BJ (cell line): ENCODE data around the gene C2CD4B. TPM values are rescaled to one million over a fixed set of nuclear protein-coding genes. Genes with fewer than 3 reads are reported as not detected.

Experiments
- CTCF ChIA-PET: fragments of 350-600 bp; formaldehyde crosslinking; extraction: SDS; loops from one replicate; lab custom pipeline; 2021; ENCODE audit warnings: antibody characterized with exemption, inconsistent platforms; lab: Yijun Ruan, JAX
- POLR2A ChIA-PET: fragments of 300-600 bp; sonication (Branson Sonifier 250); formaldehyde crosslinking; extraction: SDS; loops from one replicate; lab custom pipeline; 2021; ENCODE audit warnings: antibody characterized with exemption; lab: Charles Lee
- DNase-seq: peaks from one replicate; pipeline ENCODE4 v3.0.0-alpha.2; 2011; ENCODE audit warnings: low read depth
- H3K27me3 ChIP-seq: 2 replicates; pipeline ENCODE4 v1.6.0; 2011; ENCODE audit warnings: low read length; ENCODE audit not compliant: control insufficient read depth, insufficient read depth
- H3K36me3 ChIP-seq: 2 replicates; pipeline ENCODE4 v1.5.1; 2011; ENCODE audit warnings: low read length; ENCODE audit not compliant: control insufficient read depth, insufficient read depth
- H3K4me3 ChIP-seq: 2 replicates; pipeline ENCODE4 v1.5.1; 2011; ENCODE audit warnings: low read depth, mild to moderate bottlenecking, control low read depth, low read length
- polyA plus RNA-seq: library from polyadenylated mRNA; depleted of rRNA; stranded (reverse); fragments of >200 nt; gene quantifications from 2 replicates; pipeline ENCODE4 v1.2.3, GENCODE V29; 2011
- TF ChIP-seq, protein P1 (sequence below): IDR thresholded peaks from 2 replicates; pipeline ENCODE4 v1.5.1; 2011; ENCODE audit warnings: low read depth, mild to moderate bottlenecking, control low read depth, inconsistent platforms, low read length, moderate library complexity; ENCODE audit not compliant: insufficient read depth

C2CD4B gene
- polyA plus RNA-seq, 1 experiment, result not detected

DNA sequence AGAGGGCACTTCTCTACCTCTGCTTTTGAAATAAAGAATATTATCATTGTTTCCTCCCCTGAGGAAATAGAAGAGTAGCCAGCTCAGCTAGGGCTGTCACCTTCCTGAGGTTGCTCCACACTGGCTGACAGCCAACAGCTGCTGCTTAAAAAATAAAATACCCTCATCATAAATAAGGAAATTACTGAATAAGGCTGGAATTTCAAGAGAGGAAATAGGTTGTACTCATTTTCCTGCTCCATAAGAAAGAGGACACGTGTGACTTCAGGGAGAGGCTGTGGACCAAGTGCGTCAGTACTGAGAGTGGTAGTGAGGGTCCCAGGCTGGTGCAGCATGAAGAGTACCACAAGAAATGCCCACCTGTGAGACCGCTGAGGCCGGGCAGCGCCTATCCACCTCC, 8.1 kb upstream of the C2CD4B start:
- Histone ChIP-seq H3K27me3 (peaks cover 6% of the 10 kb centered on the region), H3K36me3 (no peaks in the 10 kb centered on the region), H3K4me3 (no peak overlapping the region)
- no peak for DNase-seq
- ChIA-PET CTCF (no interaction called here), POLR2A (no interaction called here)
- TF ChIP-seq, protein P1, sequence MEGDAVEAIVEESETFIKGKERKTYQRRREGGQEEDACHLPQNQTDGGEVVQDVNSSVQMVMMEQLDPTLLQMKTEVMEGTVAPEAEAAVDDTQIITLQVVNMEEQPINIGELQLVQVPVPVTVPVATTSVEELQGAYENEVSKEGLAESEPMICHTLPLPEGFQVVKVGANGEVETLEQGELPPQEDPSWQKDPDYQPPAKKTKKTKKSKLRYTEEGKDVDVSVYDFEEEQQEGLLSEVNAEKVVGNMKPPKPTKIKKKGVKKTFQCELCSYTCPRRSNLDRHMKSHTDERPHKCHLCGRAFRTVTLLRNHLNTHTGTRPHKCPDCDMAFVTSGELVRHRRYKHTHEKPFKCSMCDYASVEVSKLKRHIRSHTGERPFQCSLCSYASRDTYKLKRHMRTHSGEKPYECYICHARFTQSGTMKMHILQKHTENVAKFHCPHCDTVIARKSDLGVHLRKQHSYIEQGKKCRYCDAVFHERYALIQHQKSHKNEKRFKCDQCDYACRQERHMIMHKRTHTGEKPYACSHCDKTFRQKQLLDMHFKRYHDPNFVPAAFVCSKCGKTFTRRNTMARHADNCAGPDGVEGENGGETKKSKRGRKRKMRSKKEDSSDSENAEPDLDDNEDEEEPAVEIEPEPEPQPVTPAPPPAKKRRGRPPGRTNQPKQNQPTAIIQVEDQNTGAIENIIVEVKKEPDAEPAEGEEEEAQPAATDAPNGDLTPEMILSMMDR, result no peak

DNA sequence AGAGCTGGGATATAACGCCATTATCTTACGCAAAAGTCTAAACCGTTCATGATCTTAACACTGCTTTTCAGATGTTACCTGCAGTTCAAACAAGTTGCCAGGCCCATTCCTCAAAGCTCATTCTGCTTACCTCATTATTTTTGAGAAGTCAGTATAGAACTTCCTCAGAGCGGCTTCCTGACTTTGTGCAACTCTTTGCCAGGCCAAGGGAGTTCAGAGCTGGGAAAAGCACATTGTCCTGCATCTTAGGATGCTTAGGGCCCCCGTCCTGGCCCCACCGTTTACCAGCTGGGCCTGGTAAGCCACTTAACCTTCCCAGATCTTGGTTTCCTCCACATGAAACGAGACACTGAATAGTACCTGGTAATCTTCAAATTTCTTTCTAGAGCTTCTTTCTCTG, 6.8 kb upstream of the C2CD4B start:
- DNase-seq, result no peak
- TF ChIP-seq, protein P1, result no peak
- POLR2A ChIA-PET, result no interaction called here
- no peaks in the 10 kb centered on the region for H3K36me3 ChIP-seq
- CTCF ChIA-PET, result no interaction called here
- H3K4me3 ChIP-seq, result no peak overlapping the region
- H3K27me3 ChIP-seq, result peaks cover 9% of the 10 kb centered on the region

DNA sequence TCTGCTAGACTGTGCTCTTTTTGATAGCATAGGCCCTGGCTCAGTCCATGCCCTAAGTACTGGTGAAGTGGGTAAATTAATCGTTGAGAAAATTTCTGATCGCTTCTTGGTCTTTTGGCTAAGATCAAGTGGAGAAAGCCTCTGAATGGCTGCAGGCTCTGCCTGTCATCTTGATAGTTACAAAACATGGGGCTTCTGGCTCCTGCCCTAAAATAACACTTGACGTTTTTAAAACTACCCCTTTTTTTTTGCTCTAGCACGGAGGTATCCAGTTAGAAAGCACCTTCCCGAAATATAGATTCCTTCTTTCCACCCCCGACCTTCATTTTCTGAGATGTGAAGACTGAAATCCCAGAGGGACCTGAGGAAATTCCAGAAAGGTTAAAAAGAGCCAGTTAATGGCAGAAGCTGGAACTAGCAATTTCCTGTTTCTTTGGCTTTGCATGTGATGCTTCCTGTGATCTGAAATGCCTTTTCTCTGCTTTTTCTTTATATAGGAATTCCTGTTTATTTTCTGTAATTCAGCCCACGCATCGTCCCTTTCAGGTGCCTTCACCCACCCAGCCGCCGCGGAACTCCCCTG, 799 bp upstream of the C2CD4B start:
- H3K27me3 ChIP-seq, result peaks cover 19% of the 10 kb centered on the region
- ChIA-PET POLR2A (no interaction called here), CTCF (no interaction called here)
- no peak for DNase-seq
- TF ChIP-seq, protein P1, result no peak
- H3K36me3 ChIP-seq, result no peaks in the 10 kb centered on the region
- H3K4me3 ChIP-seq, result no peak overlapping the region

DNA sequence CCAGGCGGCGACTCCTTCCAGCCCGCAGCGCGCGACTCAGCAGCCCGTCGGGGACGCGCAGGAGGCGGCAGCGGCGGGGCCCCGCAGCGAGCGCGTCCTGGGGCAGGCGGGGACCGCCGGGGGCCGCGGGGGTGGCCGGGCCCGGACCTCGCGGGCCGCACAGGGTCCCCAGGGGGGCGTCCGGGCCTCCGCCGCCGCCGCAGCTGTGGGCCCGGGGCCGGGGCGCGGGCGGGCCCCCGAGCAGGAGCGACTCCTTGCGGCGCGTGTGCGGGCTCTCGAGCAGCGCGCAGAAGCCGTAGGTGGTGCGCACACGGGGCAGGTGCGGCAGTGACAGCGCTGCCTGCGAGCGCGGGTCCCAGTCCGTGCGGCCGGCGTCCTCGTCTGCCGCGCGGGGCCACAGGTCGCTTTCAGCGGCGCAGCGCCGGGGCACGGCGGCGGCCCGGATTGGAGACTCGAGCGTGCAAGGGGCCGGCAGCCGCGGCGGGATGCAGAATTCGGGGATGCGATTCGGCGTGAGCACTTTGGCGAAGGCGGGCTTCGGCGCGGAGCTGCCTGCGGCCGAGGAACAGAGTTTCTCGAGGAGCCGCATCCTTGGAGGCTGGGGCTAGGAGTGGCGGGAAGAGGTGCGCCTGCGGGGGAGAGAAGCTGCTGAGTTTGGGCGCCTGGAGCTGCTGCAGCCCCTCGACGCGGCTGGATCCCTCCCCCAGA, 535 bp downstream of the C2CD4B start:
- ChIA-PET CTCF (no interaction called here), POLR2A (no interaction called here)
- DNase-seq, result no peak
- TF ChIP-seq, protein P1, result no peak
- H3K36me3 ChIP-seq, result no peaks in the 10 kb centered on the region
- H3K4me3 ChIP-seq, result no peak overlapping the region
- peaks cover 19% of the 10 kb centered on the region for H3K27me3 ChIP-seq

DNA sequence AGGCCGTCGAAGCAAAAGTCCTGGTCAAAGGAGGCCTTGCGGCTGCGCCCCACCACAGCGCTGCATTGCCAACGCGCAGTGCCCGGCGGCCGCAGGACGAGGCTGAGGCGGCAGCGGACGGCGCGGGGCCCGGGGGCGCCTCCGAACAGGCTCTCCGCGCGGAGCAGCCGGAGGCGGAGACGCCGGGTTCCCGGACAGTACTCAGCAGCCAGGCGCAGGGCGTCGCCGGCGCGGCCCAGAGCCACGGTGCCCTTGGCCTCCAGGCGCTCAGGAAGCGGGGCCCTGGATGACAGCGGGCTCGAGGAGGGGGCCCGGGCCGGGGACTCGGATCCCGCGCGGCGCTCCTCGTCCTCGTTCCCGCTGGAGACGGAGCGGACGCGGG, 1.1 kb downstream of the C2CD4B start:
- no peak for DNase-seq
- TF ChIP-seq, protein P1, result no peak
- no peaks in the 10 kb centered on the region for H3K36me3 ChIP-seq
- CTCF ChIA-PET, result no interaction called here
- H3K4me3 ChIP-seq, result no peak overlapping the region
- POLR2A ChIA-PET, result no interaction called here
- peaks cover 19% of the 10 kb centered on the region for H3K27me3 ChIP-seq
